ENCODE results near the gene CCDC187. TPM values are rescaled to one million over a fixed set of nuclear protein-coding genes. Genes with fewer than 3 reads are reported as not detected.

The CCDC187 gene
- total RNA-seq, 1 experiment from 2014 or later = not detected

- no peak overlapping the region for H3K27ac ChIP-seq (ENCODE audit: low read depth, low read length, poor library complexity, severe bottlenecking)
- BruUV-seq (replicated peaks) = no TSS peak
- CTCF ChIA-PET = no interaction called here
- no peak for DNase-seq (ENCODE audit: low spot score)
- TF ChIP-seq CTCF (conservative IDR thresholded peaks at IDR 0.05; ENCODE audit: low read depth, low read length) (no peak), EZH2 (IDR thresholded peaks at IDR 0.05; ENCODE audit: borderline replicate concordance, low read depth, low read length, poor library complexity, severe bottlenecking) (no peak)
- POLR2A ChIA-PET (ENCODE audit: low non-redundant PET) = no interaction called here
- no peak overlapping the region for H3K4me3 ChIP-seq (ENCODE audit: low read depth, low read length, poor library complexity, severe bottlenecking)
- peaks cover 7% of the 10 kb centered on the region for H3K36me3 ChIP-seq (ENCODE audit: insufficient read depth, low read length, poor library complexity, severe bottlenecking)
- H3K27me3 ChIP-seq (replicated peaks; ENCODE audit: insufficient read depth, low read depth, low read length, poor library complexity) = no peaks in the 10 kb centered on the region
- peaks cover 14% of the 10 kb centered on the region for H3K4me1 ChIP-seq (ENCODE audit: insufficient read depth, low read length, poor library complexity, severe bottlenecking)
- H3K9me3 ChIP-seq (ENCODE audit: low read depth, low read length, poor library complexity, severe bottlenecking) = no peaks in the 10 kb centered on the region
- intact Hi-C loops (cut with micrococcal nuclease; ENCODE audit: unreplicated experiment) = no loop called here
Measured at GRCh38 chr9:136332482-136332983, 28.6 kb upstream of the CCDC187 start.

- no peak overlapping the region for H3K4me3 ChIP-seq (ENCODE audit: low read depth, low read length, poor library complexity, severe bottlenecking)
- no peaks in the 10 kb centered on the region for H3K9me3 ChIP-seq (ENCODE audit: low read depth, low read length, poor library complexity, severe bottlenecking)
- peaks cover 3% of the 10 kb centered on the region for H3K36me3 ChIP-seq (ENCODE audit: insufficient read depth, low read length, poor library complexity, severe bottlenecking)
- DNase-seq (ENCODE audit: low spot score) = no peak
- ChIA-PET POLR2A (ENCODE audit: low non-redundant PET) (no interaction called here), CTCF (no interaction called here)
- peaks cover 17% of the 10 kb centered on the region for H3K4me1 ChIP-seq (ENCODE audit: insufficient read depth, low read length, poor library complexity, severe bottlenecking)
- intact Hi-C loops (cut with micrococcal nuclease; ENCODE audit: unreplicated experiment) = no loop called here
- no peaks in the 10 kb centered on the region for H3K27me3 ChIP-seq (replicated peaks; ENCODE audit: insufficient read depth, low read depth, low read length, poor library complexity)
- H3K27ac ChIP-seq (ENCODE audit: low read depth, low read length, poor library complexity, severe bottlenecking) = no peak overlapping the region
- BruUV-seq (replicated peaks) = no TSS peak
- TF ChIP-seq EZH2 (IDR thresholded peaks at IDR 0.05; ENCODE audit: borderline replicate concordance, low read depth, low read length, poor library complexity, severe bottlenecking) (no peak), CTCF (conservative IDR thresholded peaks at IDR 0.05; ENCODE audit: low read depth, low read length) (no peak)
Measured at GRCh38 chr9:136331556-136332481, 27.9 kb upstream of the CCDC187 start.

- intact Hi-C loops (cut with micrococcal nuclease; ENCODE audit: unreplicated experiment) = no loop called here
Measured at GRCh38 chr9:136331030-136331429, 27.1 kb upstream of the CCDC187 start.

More at GRCh38 chr9:136331030-136331429, 27.1 kb upstream of the CCDC187 start:
- ChIA-PET POLR2A (ENCODE audit: low non-redundant PET) (no interaction called here), CTCF (no interaction called here)
- DNase-seq (ENCODE audit: low spot score) = no peak
- peaks cover 25% of the 10 kb centered on the region for H3K4me1 ChIP-seq (ENCODE audit: insufficient read depth, low read length, poor library complexity, severe bottlenecking)
- H3K27ac ChIP-seq (ENCODE audit: low read depth, low read length, poor library complexity, severe bottlenecking) = no peak overlapping the region
- H3K9me3 ChIP-seq (ENCODE audit: low read depth, low read length, poor library complexity, severe bottlenecking) = no peaks in the 10 kb centered on the region
- no TSS peak for BruUV-seq (replicated peaks)
- no peaks in the 10 kb centered on the region for H3K27me3 ChIP-seq (replicated peaks; ENCODE audit: insufficient read depth, low read depth, low read length, poor library complexity)
- H3K36me3 ChIP-seq (ENCODE audit: insufficient read depth, low read length, poor library complexity, severe bottlenecking) = no peaks in the 10 kb centered on the region
- H3K4me3 ChIP-seq (ENCODE audit: low read depth, low read length, poor library complexity, severe bottlenecking) = no peak overlapping the region
- TF ChIP-seq CTCF (conservative IDR thresholded peaks at IDR 0.05; ENCODE audit: low read depth, low read length) = no peak
